Measurements from ENCODE around the gene IDH3G.
"Not testable (repeated sequence)": the region's sequence is repeated elsewhere in the genome, so short reads cannot be mapped to it uniquely, and the experiment has no call there.

The IDH3G gene

GRCh38 chrX:153745067-153745433, 49.1 kb downstream of the IDH3G start:
- H3K27me3 Mint-ChIP-seq: peaks cover 45% of the 10 kb centered on the region
- not testable (repeated sequence) for H3K4me3 Mint-ChIP-seq; H3K36me3 Mint-ChIP-seq (ENCODE audit: low read depth); H3K9me3 Mint-ChIP-seq; DNase-seq; H3K27ac Mint-ChIP-seq
- peaks cover 13% of the 10 kb centered on the region for H3K4me1 Mint-ChIP-seq (ENCODE audit: low read depth)

GRCh38 chrX:153744210-153745066, 49.7 kb downstream of the IDH3G start:
- H3K4me3 Mint-ChIP-seq: no peak overlapping the region

GRCh38 chrX:153743468-153744209, 50.5 kb downstream of the IDH3G start:
- H3K4me3 Mint-ChIP-seq; H3K9me3 Mint-ChIP-seq; H3K27ac Mint-ChIP-seq; DNase-seq; H3K36me3 Mint-ChIP-seq (ENCODE audit: low read depth): not testable (repeated sequence)
- peaks cover 19% of the 10 kb centered on the region for H3K4me1 Mint-ChIP-seq (ENCODE audit: low read depth)
- H3K27me3 Mint-ChIP-seq: peaks cover 39% of the 10 kb centered on the region

More at GRCh38 chrX:153744210-153745066, 49.7 kb downstream of the IDH3G start:
- Mint-ChIP-seq H3K27me3 (peaks cover 39% of the 10 kb centered on the region), H3K36me3 (ENCODE audit: low read depth) (no peaks in the 10 kb centered on the region), H3K27ac (no peak overlapping the region), H3K4me1 (ENCODE audit: low read depth) (peaks cover 19% of the 10 kb centered on the region), H3K9me3 (no peaks in the 10 kb centered on the region)
- no peak for DNase-seq

GRCh38 chrX:153742796-153743467, 51.2 kb downstream of the IDH3G start:
- Mint-ChIP-seq H3K27me3 (peaks cover 42% of the 10 kb centered on the region), H3K4me1 (ENCODE audit: low read depth) (peaks cover 19% of the 10 kb centered on the region)
- not testable (repeated sequence) for H3K4me3 Mint-ChIP-seq; DNase-seq; H3K9me3 Mint-ChIP-seq; H3K36me3 Mint-ChIP-seq (ENCODE audit: low read depth); H3K27ac Mint-ChIP-seq

GRCh38 chrX:153742111-153742510, 52.1 kb downstream of the IDH3G start:
- H3K27ac Mint-ChIP-seq, DNase-seq: not testable (repeated sequence)

GRCh38 chrX:153741446-153741845, 52.7 kb downstream of the IDH3G start:
- H3K27me3 Mint-ChIP-seq: peaks cover 38% of the 10 kb centered on the region
- peaks cover 19% of the 10 kb centered on the region for H3K4me1 Mint-ChIP-seq (ENCODE audit: low read depth)
- no peaks in the 10 kb centered on the region for H3K36me3 Mint-ChIP-seq (ENCODE audit: low read depth)
- no peak for DNase-seq
- no peaks in the 10 kb centered on the region for H3K9me3 Mint-ChIP-seq
- H3K27ac Mint-ChIP-seq: no peak overlapping the region
- H3K4me3 Mint-ChIP-seq: no peak overlapping the region

More at GRCh38 chrX:153742111-153742510, 52.1 kb downstream of the IDH3G start:
- not testable (repeated sequence) for H3K4me3 Mint-ChIP-seq; H3K36me3 Mint-ChIP-seq (ENCODE audit: low read depth); H3K9me3 Mint-ChIP-seq
- Mint-ChIP-seq H3K4me1 (ENCODE audit: low read depth) (peaks cover 19% of the 10 kb centered on the region), H3K27me3 (peaks cover 39% of the 10 kb centered on the region)

GRCh38 chrX:153740631-153741222, 53.4 kb downstream of the IDH3G start:
- no peak overlapping the region for H3K4me3 Mint-ChIP-seq
- peaks cover 19% of the 10 kb centered on the region for H3K4me1 Mint-ChIP-seq (ENCODE audit: low read depth)
- H3K27ac Mint-ChIP-seq: peak overlapping the region; percentile 33
- H3K27me3 Mint-ChIP-seq: peaks cover 38% of the 10 kb centered on the region
- no peaks in the 10 kb centered on the region for H3K36me3 Mint-ChIP-seq (ENCODE audit: low read depth)
- H3K9me3 Mint-ChIP-seq: no peaks in the 10 kb centered on the region
- DNase-seq: no peak

GRCh38 chrX:153739754-153740486, 54.3 kb downstream of the IDH3G start:
- no peaks in the 10 kb centered on the region for H3K9me3 Mint-ChIP-seq
- no peaks in the 10 kb centered on the region for H3K36me3 Mint-ChIP-seq (ENCODE audit: low read depth)
- H3K4me1 Mint-ChIP-seq (ENCODE audit: low read depth): peaks cover 27% of the 10 kb centered on the region
- H3K4me3 Mint-ChIP-seq: peak overlapping the region; percentile 20
- H3K27ac Mint-ChIP-seq: peak overlapping the region; percentile 33
- peaks cover 33% of the 10 kb centered on the region for H3K27me3 Mint-ChIP-seq
- peak; percentile 60 for DNase-seq

- DNase-seq: no peak
- Mint-ChIP-seq H3K4me3 (no peak overlapping the region), H3K27ac (no peak overlapping the region), H3K9me3 (no peaks in the 10 kb centered on the region), H3K27me3 (peaks cover 29% of the 10 kb centered on the region), H3K4me1 (ENCODE audit: low read depth) (peaks cover 26% of the 10 kb centered on the region), H3K36me3 (ENCODE audit: low read depth) (no peaks in the 10 kb centered on the region)
These were observed 56.0 kb downstream of the IDH3G start for GRCh38 chrX:153738056-153738605.

- Mint-ChIP-seq H3K36me3 (ENCODE audit: low read depth) (no peaks in the 10 kb centered on the region), H3K4me3 (no peak overlapping the region), H3K9me3 (no peaks in the 10 kb centered on the region), H3K27ac (no peak overlapping the region), H3K4me1 (ENCODE audit: low read depth) (peaks cover 29% of the 10 kb centered on the region), H3K27me3 (peaks cover 27% of the 10 kb centered on the region)
- DNase-seq: no peak
These were observed 57.2 kb downstream of the IDH3G start for GRCh38 chrX:153736871-153737441.

GRCh38 chrX:153736071-153736820, 57.9 kb downstream of the IDH3G start:
- peaks cover 23% of the 10 kb centered on the region for H3K27me3 Mint-ChIP-seq
- no peak overlapping the region for H3K27ac Mint-ChIP-seq
- peaks cover 4% of the 10 kb centered on the region for H3K9me3 Mint-ChIP-seq
- no peak for DNase-seq
- peaks cover 36% of the 10 kb centered on the region for H3K4me1 Mint-ChIP-seq (ENCODE audit: low read depth)
- no peaks in the 10 kb centered on the region for H3K36me3 Mint-ChIP-seq (ENCODE audit: low read depth)
- H3K4me3 Mint-ChIP-seq: no peak overlapping the region
